Adrenal gland (tissue), 5 donors: ENCODE results near the gene SGMS1.

ENCODE experiments used
- POLR2A ChIP-seq, 2 donors: fragments of 450-650 bp; IDR thresholded peaks; one replicate each; pipeline ENCODE4 v1.6.1; 2017; ENCODE audit warnings: antibody characterized with exemption in 2 of 2, mild to moderate bottlenecking in 2 of 2, moderate library complexity in 1 of 2
- TF ChIP-seq, protein P1 (sequence below), 6 experiments: fragments of 450-650 bp in 4 of 6; fragments of 200-600 bp in 2 of 6; sonication (generic) in 1 of 6; IDR thresholded peaks; 1 replicate in 5 of 6; 2 replicates in 1 of 6; pipeline versions ENCODE4 v1.5.1 to v1.8.0; 2016 to 2021; ENCODE audit warnings: antibody characterized with exemption in 6 of 6, mild to moderate bottlenecking in 2 of 6, moderate library complexity in 1 of 6
- donor health status: DM: no; HTN: no; CAD: no.

DNA sequence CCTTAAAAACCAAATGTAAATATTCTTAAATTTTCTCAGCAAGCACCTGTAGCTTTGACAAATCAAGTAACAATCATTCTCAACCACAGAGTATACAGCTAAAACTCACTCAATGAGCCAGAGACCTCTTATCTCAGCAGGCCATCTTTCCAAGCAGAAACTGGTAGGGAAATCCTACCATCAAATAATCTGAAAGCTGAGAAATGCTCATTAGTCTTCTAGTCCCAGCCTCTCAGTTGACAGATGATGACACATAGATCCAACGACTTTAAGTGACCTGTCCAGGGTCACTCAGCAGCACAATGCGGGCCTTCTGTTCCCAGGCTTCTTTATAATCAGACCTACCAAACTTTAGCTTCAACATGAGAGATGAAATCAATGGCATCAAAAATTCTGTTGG, 184.6 kb downstream of the SGMS1 start:
- TF ChIP-seq, protein P1, sequence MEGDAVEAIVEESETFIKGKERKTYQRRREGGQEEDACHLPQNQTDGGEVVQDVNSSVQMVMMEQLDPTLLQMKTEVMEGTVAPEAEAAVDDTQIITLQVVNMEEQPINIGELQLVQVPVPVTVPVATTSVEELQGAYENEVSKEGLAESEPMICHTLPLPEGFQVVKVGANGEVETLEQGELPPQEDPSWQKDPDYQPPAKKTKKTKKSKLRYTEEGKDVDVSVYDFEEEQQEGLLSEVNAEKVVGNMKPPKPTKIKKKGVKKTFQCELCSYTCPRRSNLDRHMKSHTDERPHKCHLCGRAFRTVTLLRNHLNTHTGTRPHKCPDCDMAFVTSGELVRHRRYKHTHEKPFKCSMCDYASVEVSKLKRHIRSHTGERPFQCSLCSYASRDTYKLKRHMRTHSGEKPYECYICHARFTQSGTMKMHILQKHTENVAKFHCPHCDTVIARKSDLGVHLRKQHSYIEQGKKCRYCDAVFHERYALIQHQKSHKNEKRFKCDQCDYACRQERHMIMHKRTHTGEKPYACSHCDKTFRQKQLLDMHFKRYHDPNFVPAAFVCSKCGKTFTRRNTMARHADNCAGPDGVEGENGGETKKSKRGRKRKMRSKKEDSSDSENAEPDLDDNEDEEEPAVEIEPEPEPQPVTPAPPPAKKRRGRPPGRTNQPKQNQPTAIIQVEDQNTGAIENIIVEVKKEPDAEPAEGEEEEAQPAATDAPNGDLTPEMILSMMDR (IDR thresholded peaks at IDR 0.05) = no peak
- TF ChIP-seq POLR2A (IDR thresholded peaks at IDR 0.05) = no peak
